ENCODE results near the gene HNRNPC.
"Not testable (repeated sequence)": the region's sequence is repeated elsewhere in the genome, so short reads cannot be mapped to it uniquely, and the experiment has no call there.

Gene HNRNPC

GRCh38 chr14:21272661-21273060, 3.4 kb upstream of the HNRNPC start:
- not testable (repeated sequence) for DNase-seq (ENCODE audit: low read depth in 1 of 2, low spot score in 1 of 2)

- DNase-seq (ENCODE audit: low read depth in 1 of 2, low spot score in 1 of 2), result no peak
These were observed 508 bp downstream of the HNRNPC start for GRCh38 chr14:21268617-21269251.

- DNase-seq (ENCODE audit: low read depth in 1 of 2, low spot score in 1 of 2), result no peak
These were observed 1.2 kb downstream of the HNRNPC start for GRCh38 chr14:21267886-21268616.

GRCh38 chr14:21267431-21267845, 1.8 kb downstream of the HNRNPC start:
- DNase-seq (ENCODE audit: low read depth in 1 of 2, low spot score in 1 of 2), result no peak

GRCh38 chr14:21264025-21264801, 5.0 kb downstream of the HNRNPC start:
- no peak for DNase-seq (ENCODE audit: low read depth in 1 of 2, low spot score in 1 of 2)

- no peak for DNase-seq (ENCODE audit: low read depth in 1 of 2, low spot score in 1 of 2)
These were observed 5.8 kb downstream of the HNRNPC start for GRCh38 chr14:21263284-21264024.

- no peak for DNase-seq (ENCODE audit: low read depth in 1 of 2, low spot score in 1 of 2)
These were observed 6.8 kb downstream of the HNRNPC start for GRCh38 chr14:21262410-21262809.

- DNase-seq (ENCODE audit: low read depth in 1 of 2, low spot score in 1 of 2), result no peak
These were observed 7.4 kb downstream of the HNRNPC start for GRCh38 chr14:21261824-21262223.

- DNase-seq (ENCODE audit: low read depth in 1 of 2, low spot score in 1 of 2), result no peak
These were observed 10.1 kb downstream of the HNRNPC start for GRCh38 chr14:21258889-21259787.

GRCh38 chr14:21258005-21258888, 11.0 kb downstream of the HNRNPC start:
- no peak for DNase-seq (ENCODE audit: low read depth in 1 of 2, low spot score in 1 of 2)

- no peak for DNase-seq (ENCODE audit: low read depth in 1 of 2, low spot score in 1 of 2)
These were observed 11.8 kb downstream of the HNRNPC start for GRCh38 chr14:21257394-21257909.

- DNase-seq (ENCODE audit: low read depth in 1 of 2, low spot score in 1 of 2), result no peak
These were observed 12.5 kb downstream of the HNRNPC start for GRCh38 chr14:21256539-21257393.

GRCh38 chr14:21256102-21256447, 13.2 kb downstream of the HNRNPC start:
- not testable (repeated sequence) for DNase-seq (ENCODE audit: low read depth in 1 of 2, low spot score in 1 of 2)

- DNase-seq (ENCODE audit: low read depth in 1 of 2, low spot score in 1 of 2), result no peak
These were observed 13.7 kb downstream of the HNRNPC start for GRCh38 chr14:21255385-21256101.

- DNase-seq (ENCODE audit: low read depth in 1 of 2, low spot score in 1 of 2), result no peak
These were observed 17.1 kb downstream of the HNRNPC start for GRCh38 chr14:21252149-21252548.

- DNase-seq (ENCODE audit: low read depth in 1 of 2, low spot score in 1 of 2), result no peak
These were observed 18.0 kb downstream of the HNRNPC start for GRCh38 chr14:21251215-21251614.

- DNase-seq (ENCODE audit: low read depth in 1 of 2, low spot score in 1 of 2), result no peak
These were observed 20.4 kb downstream of the HNRNPC start for GRCh38 chr14:21248739-21249411.

Data from stimulated activated CD4-positive, alpha-beta T cell treated with anti-CD3 and anti-CD28 coated beads, Interleukin-15, amount 100 ng/mL, for 1 hour (primary cell).